IMR-90 (cell line): Measurements from ENCODE around the gene NSUN5.

Experiments used
- FOS ChIP-seq: fragments of 150-350 bp; IDR thresholded peaks from 2 replicates; pipeline ENCODE4 v1.6.1; 2016; ENCODE audit warnings: low read depth, low read length
- POLR2A ChIP-seq: IDR thresholded peaks from 2 replicates; pipeline ENCODE4 v1.6.1; 2012; ENCODE audit warnings: mild to moderate bottlenecking, low read depth, low read length
- TF ChIP-seq, protein P1 (sequence below): conservative IDR thresholded peaks from 2 replicates; pipeline ENCODE4 v1.5.1; 2012; ENCODE audit warnings: mild to moderate bottlenecking, low read depth, low read length, improper control_type of control experiment

DNA sequence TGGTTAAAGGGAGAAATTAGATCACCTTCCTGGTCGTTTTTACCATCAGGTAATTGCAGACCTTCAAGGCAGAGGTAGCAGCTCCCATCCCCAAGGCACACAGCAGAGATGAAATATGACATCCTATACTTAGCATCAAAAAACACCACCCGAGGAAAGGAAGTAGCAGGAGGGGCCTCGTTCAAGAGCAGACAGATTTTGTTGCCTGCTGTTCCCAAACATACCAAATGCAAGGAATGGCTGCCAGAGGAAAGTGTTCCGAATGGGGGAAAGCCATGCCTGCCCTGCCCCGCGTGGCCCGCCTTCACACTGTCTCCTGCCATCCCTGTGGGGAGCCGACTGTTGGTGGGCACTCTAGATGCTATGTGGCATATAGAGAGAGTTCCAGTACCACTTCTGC is 37.3 kb upstream of the NSUN5 start:
- TF ChIP-seq, protein P1, sequence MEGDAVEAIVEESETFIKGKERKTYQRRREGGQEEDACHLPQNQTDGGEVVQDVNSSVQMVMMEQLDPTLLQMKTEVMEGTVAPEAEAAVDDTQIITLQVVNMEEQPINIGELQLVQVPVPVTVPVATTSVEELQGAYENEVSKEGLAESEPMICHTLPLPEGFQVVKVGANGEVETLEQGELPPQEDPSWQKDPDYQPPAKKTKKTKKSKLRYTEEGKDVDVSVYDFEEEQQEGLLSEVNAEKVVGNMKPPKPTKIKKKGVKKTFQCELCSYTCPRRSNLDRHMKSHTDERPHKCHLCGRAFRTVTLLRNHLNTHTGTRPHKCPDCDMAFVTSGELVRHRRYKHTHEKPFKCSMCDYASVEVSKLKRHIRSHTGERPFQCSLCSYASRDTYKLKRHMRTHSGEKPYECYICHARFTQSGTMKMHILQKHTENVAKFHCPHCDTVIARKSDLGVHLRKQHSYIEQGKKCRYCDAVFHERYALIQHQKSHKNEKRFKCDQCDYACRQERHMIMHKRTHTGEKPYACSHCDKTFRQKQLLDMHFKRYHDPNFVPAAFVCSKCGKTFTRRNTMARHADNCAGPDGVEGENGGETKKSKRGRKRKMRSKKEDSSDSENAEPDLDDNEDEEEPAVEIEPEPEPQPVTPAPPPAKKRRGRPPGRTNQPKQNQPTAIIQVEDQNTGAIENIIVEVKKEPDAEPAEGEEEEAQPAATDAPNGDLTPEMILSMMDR: no peak
- TF ChIP-seq FOS (no peak), POLR2A (no peak)
